Tibial artery (tissue), 4 donors: Measurements from ENCODE around the gene FXYD6.

Experiments used
- DNase-seq, 2 donors: peaks; one replicate each; pipeline ENCODE4 v3.0.0-alpha.2; 2019
- H3K27ac ChIP-seq, 2 donors: fragments of 200-600 bp; sonication (generic) in 1 of 2; 1 replicate in 1 of 2; 2 replicates in 1 of 2; pipeline ENCODE4 v1.5.1; 2018 to 2019; ENCODE audit warnings: mild to moderate bottlenecking in 1 of 2
- H3K27me3 ChIP-seq, 2 donors: fragments of 200-600 bp; sonication (generic) in 1 of 2; one replicate each; pipeline versions ENCODE4 v1.5.1 to v1.6.0; 2016 to 2019
- H3K36me3 ChIP-seq, 3 donors: fragments of 200-600 bp; sonication (generic) in 2 of 3; one replicate each; pipeline ENCODE4 v1.5.1; 2016 to 2019; ENCODE audit warnings: mild to moderate bottlenecking in 2 of 3
- H3K4me1 ChIP-seq, 4 donors: fragments of 200-600 bp; sonication (generic) in 2 of 4; 1 replicate in 3 of 4; 2 replicates in 1 of 4; pipeline ENCODE4 v1.5.1; 2016 to 2019
- H3K4me3 ChIP-seq, 2 donors: fragments of 200-600 bp; sonication (generic) in 1 of 2; 1 replicate in 1 of 2; 2 replicates in 1 of 2; pipeline ENCODE4 v1.5.1; 2018 to 2019; ENCODE audit warnings: mild to moderate bottlenecking in 2 of 2
- H3K9me3 ChIP-seq, 3 donors: fragments of 200-600 bp; sonication (generic) in 1 of 3; one replicate each; pipeline ENCODE4 v1.5.1; 2016 to 2019
- intact Hi-C: fragments of 100-400 bp; cut with DNase I; formaldehyde crosslinking; loops from one replicate; pipeline ENCODE4 v1.15.0; 2023; ENCODE audit warnings: low total_unique reads
- TF ChIP-seq, protein P1 (sequence below), 2 experiments: fragments of 200-600 bp in 1 of 2; fragments of 450-650 bp in 1 of 2; IDR thresholded peaks; one replicate each; pipeline ENCODE4 v1.5.1; 2017 to 2019; ENCODE audit warnings: antibody characterized with exemption in 2 of 2, mild to moderate bottlenecking in 1 of 2, moderate library complexity in 1 of 2

FXYD6 gene

DNA sequence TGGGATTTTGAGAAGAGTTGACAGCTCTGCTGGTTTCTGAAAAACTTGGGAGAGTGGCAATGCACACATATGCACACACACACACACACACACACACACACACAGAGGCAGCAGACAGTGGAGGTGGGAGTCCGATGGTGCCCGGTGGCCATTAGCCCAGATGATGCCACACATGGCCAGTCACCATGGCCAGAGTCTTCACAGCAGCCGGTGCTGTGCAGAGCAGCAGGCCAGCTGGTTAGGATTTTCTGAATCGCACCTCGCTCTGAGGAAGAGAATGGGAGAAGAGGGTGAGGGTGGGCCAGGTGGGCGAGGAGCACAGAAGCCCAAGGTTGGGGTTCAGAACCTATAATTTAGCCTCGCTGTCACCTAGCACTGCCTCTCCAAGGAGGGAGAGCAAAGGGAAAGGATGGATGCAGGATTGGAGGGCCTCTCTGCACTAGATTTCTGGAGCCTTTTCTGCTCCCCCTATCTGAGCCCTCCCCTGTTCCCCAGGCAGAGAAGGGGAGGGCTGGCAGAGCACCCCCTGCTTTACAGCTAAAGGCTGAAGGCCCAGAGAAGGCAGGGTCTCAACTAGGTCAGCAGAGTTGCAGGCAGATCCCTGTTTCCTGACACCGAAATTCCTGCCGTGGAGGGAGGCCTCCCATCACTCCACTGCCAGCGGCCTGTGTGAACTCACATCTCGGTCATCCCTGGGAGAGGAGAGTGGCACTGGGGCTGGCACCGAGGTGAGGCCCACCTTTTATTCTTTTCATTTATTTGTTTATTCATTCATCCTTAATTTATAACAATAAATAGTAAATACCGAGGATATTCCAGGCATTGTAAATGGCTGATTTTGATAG is 25.8 kb upstream of the FXYD6 start:
- peaks cover 0 to 4% (median 0%) of the 10 kb centered on the region in 4 donors for H3K4me1 ChIP-seq
- TF ChIP-seq, protein P1, sequence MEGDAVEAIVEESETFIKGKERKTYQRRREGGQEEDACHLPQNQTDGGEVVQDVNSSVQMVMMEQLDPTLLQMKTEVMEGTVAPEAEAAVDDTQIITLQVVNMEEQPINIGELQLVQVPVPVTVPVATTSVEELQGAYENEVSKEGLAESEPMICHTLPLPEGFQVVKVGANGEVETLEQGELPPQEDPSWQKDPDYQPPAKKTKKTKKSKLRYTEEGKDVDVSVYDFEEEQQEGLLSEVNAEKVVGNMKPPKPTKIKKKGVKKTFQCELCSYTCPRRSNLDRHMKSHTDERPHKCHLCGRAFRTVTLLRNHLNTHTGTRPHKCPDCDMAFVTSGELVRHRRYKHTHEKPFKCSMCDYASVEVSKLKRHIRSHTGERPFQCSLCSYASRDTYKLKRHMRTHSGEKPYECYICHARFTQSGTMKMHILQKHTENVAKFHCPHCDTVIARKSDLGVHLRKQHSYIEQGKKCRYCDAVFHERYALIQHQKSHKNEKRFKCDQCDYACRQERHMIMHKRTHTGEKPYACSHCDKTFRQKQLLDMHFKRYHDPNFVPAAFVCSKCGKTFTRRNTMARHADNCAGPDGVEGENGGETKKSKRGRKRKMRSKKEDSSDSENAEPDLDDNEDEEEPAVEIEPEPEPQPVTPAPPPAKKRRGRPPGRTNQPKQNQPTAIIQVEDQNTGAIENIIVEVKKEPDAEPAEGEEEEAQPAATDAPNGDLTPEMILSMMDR (IDR thresholded peaks at IDR 0.05): no peak
- peaks cover 0 to 13% of the 10 kb centered on the region in 2 donors for H3K27me3 ChIP-seq
- intact Hi-C loops: no loop called here
- peak in 1 of 2 donors; percentile 29 for DNase-seq
- no peak overlapping the region for H3K4me3 ChIP-seq
- H3K27ac ChIP-seq: no peak overlapping the region
- no peaks in the 10 kb centered on the region for H3K36me3 ChIP-seq
- no peaks in the 10 kb centered on the region for H3K9me3 ChIP-seq

DNA sequence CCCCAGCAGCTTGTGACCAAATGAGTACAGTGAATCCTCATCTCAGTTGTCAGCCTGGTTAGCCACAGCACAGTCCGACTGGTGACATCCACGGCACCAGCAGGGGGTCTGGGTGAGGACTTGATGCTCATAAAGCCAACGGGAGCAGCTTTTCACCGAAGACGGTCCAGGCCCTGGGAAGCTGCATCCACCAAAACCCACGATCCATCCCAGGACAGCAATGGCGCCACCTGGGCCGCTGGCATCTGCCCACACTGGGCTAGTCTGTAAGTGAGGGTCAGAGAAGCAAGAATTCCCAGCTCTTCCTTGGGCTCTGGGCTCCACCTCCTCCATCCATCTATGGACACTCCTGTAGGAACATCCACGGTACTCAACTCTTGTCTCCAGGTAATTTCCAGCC is 25.1 kb upstream of the FXYD6 start:
- no peak overlapping the region for H3K27ac ChIP-seq
- H3K4me1 ChIP-seq: no peaks in the 10 kb centered on the region
- TF ChIP-seq, protein P1 (IDR thresholded peaks at IDR 0.05): no peak
- no peaks in the 10 kb centered on the region for H3K36me3 ChIP-seq
- peak in 1 of 2 donors; percentile 48 for DNase-seq
- H3K9me3 ChIP-seq: no peaks in the 10 kb centered on the region
- intact Hi-C loops: no loop called here
- peaks cover 0 to 17% of the 10 kb centered on the region in 2 donors for H3K27me3 ChIP-seq
- no peak overlapping the region for H3K4me3 ChIP-seq

DNA sequence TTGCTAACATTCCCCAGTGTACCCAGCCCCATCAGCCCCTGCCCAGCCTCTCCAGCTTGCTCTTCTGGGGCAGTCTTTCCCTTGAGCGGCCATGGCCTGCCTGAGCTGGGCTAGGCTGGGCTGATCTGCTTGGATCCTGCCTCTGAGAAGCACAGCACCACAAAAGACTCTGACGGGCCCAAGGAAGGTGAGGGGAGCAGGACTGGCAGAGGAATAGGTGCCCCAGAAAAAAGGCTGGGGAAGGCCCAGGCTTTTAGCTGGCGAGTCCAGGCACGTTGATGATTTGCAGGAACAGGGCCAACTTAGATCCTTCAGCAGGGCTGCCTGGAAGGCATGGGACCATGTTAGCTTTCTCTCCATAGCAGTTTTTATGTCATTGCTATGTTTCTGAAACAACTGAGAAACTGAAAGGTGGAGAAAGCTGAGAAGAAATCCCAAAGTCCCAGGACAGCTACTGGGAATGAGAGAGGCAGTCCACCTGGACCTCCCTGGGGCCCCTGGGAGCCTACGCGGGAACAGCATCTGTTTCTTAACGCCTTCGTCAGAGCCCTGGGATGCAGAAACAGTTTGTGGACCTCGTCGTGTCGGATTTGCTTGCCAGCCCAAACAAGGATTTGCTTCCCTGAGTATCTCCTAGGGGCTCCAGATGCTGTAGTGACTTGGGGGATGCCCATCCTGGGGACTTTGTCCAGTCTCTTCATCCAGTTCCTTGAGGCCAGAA is 24.4 kb upstream of the FXYD6 start:
- TF ChIP-seq, protein P1 (IDR thresholded peaks at IDR 0.05): no peak
- H3K36me3 ChIP-seq: no peaks in the 10 kb centered on the region
- peaks cover 0 to 18% of the 10 kb centered on the region in 2 donors for H3K27me3 ChIP-seq
- intact Hi-C loops: no loop called here
- no peak overlapping the region for H3K4me3 ChIP-seq
- DNase-seq: peak in 1 of 2 donors; percentile 38
- H3K9me3 ChIP-seq: no peaks in the 10 kb centered on the region
- H3K27ac ChIP-seq: no peak overlapping the region
- no peaks in the 10 kb centered on the region for H3K4me1 ChIP-seq

DNA sequence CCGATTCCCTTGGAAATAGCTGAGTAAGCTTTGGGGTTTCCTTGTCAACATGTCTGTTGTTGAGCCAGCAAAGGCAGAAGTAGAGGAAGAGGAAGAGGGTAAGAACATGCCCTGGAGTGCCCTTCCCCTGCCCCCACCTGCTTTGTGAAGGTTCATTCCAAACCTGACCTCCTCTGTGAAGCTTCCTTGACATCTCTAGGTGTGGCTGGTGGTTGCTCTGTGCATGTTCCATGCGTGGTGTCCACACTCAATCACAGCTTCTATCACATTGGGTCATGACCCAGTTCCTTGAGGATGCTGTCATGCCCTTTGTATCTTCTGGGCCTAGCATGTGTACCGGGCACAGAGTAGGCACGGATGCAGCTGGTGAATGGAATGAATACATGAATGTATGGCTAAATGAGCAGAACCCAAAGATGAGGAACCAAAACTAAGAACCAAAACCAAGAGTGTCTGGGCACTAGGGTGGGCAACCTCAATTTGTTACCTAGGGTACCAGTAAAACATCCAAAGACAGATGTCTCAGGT is 23.7 kb upstream of the FXYD6 start:
- H3K4me1 ChIP-seq: no peaks in the 10 kb centered on the region
- H3K9me3 ChIP-seq: no peaks in the 10 kb centered on the region
- H3K36me3 ChIP-seq: no peaks in the 10 kb centered on the region
- DNase-seq: peak in 1 of 2 donors; percentile 58
- TF ChIP-seq, protein P1 (IDR thresholded peaks at IDR 0.05): no peak
- H3K4me3 ChIP-seq: no peak overlapping the region
- intact Hi-C loops: no loop called here
- no peak overlapping the region for H3K27ac ChIP-seq
- peaks cover 0 to 18% of the 10 kb centered on the region in 2 donors for H3K27me3 ChIP-seq

DNA sequence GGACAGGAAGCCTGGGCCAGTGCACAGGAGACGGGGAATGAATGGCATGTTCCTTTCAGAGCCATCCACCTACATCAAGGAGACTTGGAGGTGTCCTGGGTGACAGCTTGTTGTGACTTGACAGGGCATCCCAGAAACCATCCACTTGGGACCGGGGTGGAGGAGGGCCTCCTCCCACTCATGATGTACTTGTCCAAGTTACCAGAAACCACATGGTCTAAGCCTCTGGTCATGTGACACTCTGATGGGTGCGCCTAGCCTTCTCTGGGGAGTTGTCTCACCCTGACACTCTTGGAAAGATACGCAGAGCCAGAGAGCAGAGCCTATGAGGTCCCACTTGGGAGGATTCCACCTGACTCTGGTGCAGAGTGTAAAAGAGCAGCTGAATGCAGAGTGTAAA is 21.6 kb upstream of the FXYD6 start:
- TF ChIP-seq, protein P1 (IDR thresholded peaks at IDR 0.05): no peak
- Histone ChIP-seq H3K4me3 (no peak overlapping the region), H3K9me3 (no peaks in the 10 kb centered on the region), H3K36me3 (no peaks in the 10 kb centered on the region), H3K27ac (no peak overlapping the region), H3K27me3 (peaks cover 0 to 13% of the 10 kb centered on the region in 2 donors), H3K4me1 (no peaks in the 10 kb centered on the region)
- intact Hi-C loops: no loop called here
- peak in 1 of 2 donors; percentile 23 for DNase-seq
